Lower lobe of right lung (tissue), 2 donors: ENCODE results near the gene DOK7. TPM values are rescaled to one million over a fixed set of nuclear protein-coding genes. Genes with fewer than 3 reads are reported as not detected.

Experiments
- ATAC-seq, 2 donors: fragments of 200-7000 bp; cut with Tn5 transposase; one replicate each; pipeline ENCODE4 v1.9.1; 2020 to 2022; ENCODE audit warnings: mild to moderate bottlenecking in 2 of 2, moderate library complexity in 2 of 2
- DNase-seq: peaks from one replicate; pipeline ENCODE4 v3.0.0-alpha.2; 2020
- H3K27ac ChIP-seq: fragments of 200-600 bp; one replicate; pipeline ENCODE4 v1.8.0; 2022
- H3K27me3 ChIP-seq: fragments of 200-600 bp; one replicate; pipeline ENCODE4 v1.8.0; 2022; ENCODE audit warnings: low read depth
- H3K36me3 ChIP-seq: fragments of 200-600 bp; one replicate; pipeline ENCODE4 v1.8.0; 2022; ENCODE audit warnings: mild to moderate bottlenecking
- H3K4me1 ChIP-seq: fragments of 200-600 bp; one replicate; pipeline ENCODE4 v1.8.0; 2022
- H3K4me3 ChIP-seq: fragments of 200-600 bp; one replicate; pipeline ENCODE4 v1.8.0; 2022; ENCODE audit warnings: mild to moderate bottlenecking
- H3K9me3 ChIP-seq: fragments of 200-600 bp; one replicate; pipeline ENCODE4 v1.8.0; 2022
- CTCF ChIP-seq: fragments of 200-600 bp; IDR thresholded peaks from one replicate; pipeline ENCODE4 v1.8.0; 2022; ENCODE audit warnings: antibody characterized with exemption, mild to moderate bottlenecking
- intact Hi-C: fragments of 100-400 bp; cut with DNase I; formaldehyde crosslinking; loops from one replicate; pipeline ENCODE4 v1.11.0; 2022
- total RNA-seq: library from RNA; stranded (reverse); fragmentation: NEBNext Ultra II Directional; extraction: Animal tissue kit (Norgen Biotek cat#: 25700); gene quantifications from one replicate; pipeline ENCODE4 v1.2.1, GENCODE V29; 2021
- donor health status: DM: no; HTN: yes; CAD: no; lungs with severe emphysema.

The DOK7 gene
- total RNA-seq, 1 donor from 2014 or later = 4.0 TPM

GRCh38 chr4:3429651-3430050 is 33.5 kb upstream of the DOK7 start:
- Histone ChIP-seq H3K4me1 (no peaks in the 10 kb centered on the region), H3K27ac (no peak overlapping the region), H3K27me3 (no peaks in the 10 kb centered on the region), H3K9me3 (no peaks in the 10 kb centered on the region), H3K36me3 (peaks cover 72% of the 10 kb centered on the region), H3K4me3 (no peak overlapping the region)
- no peak for ATAC-seq
- DNase-seq = no peak
- intact Hi-C loops = no loop called here
- no peak for TF ChIP-seq CTCF

GRCh38 chr4:3430524-3430923 is 32.6 kb upstream of the DOK7 start:
- H3K4me1 ChIP-seq = no peaks in the 10 kb centered on the region
- DNase-seq (no peak), ATAC-seq (no peak)
- H3K27ac ChIP-seq = no peak overlapping the region
- H3K36me3 ChIP-seq = peaks cover 65% of the 10 kb centered on the region
- no peak overlapping the region for H3K4me3 ChIP-seq
- H3K9me3 ChIP-seq = no peaks in the 10 kb centered on the region
- no peak for TF ChIP-seq CTCF
- no peaks in the 10 kb centered on the region for H3K27me3 ChIP-seq
- intact Hi-C loops = no loop called here

GRCh38 chr4:3431446-3431993 is 31.6 kb upstream of the DOK7 start:
- H3K36me3 ChIP-seq = peaks cover 62% of the 10 kb centered on the region
- no peak for TF ChIP-seq CTCF
- H3K27ac ChIP-seq = no peak overlapping the region
- no peak for ATAC-seq
- no peaks in the 10 kb centered on the region for H3K27me3 ChIP-seq
- H3K4me3 ChIP-seq = no peak overlapping the region
- no peak for DNase-seq
- H3K4me1 ChIP-seq = peaks cover under 1% of the 10 kb centered on the region
- H3K9me3 ChIP-seq = no peaks in the 10 kb centered on the region
- intact Hi-C loops = no loop called here

- Histone ChIP-seq H3K9me3 (no peaks in the 10 kb centered on the region), H3K36me3 (peaks cover 53% of the 10 kb centered on the region), H3K4me3 (no peak overlapping the region), H3K27me3 (no peaks in the 10 kb centered on the region), H3K27ac (no peak overlapping the region), H3K4me1 (peaks cover 8% of the 10 kb centered on the region)
- DNase-seq (no peak), ATAC-seq (no peak)
- intact Hi-C loops = no loop called here
- TF ChIP-seq CTCF = no peak
Observed at GRCh38 chr4:3432381-3432790, 30.7 kb upstream of the DOK7 start.

GRCh38 chr4:3433138-3433869 is 29.8 kb upstream of the DOK7 start:
- H3K9me3 ChIP-seq = no peaks in the 10 kb centered on the region
- no peak for TF ChIP-seq CTCF
- peaks cover 8% of the 10 kb centered on the region for H3K4me1 ChIP-seq
- H3K4me3 ChIP-seq = no peak overlapping the region
- peaks cover 45% of the 10 kb centered on the region for H3K36me3 ChIP-seq
- H3K27me3 ChIP-seq = no peaks in the 10 kb centered on the region
- no peak overlapping the region for H3K27ac ChIP-seq
- ATAC-seq = no peak
- no peak for DNase-seq
- intact Hi-C loops = no loop called here
